PC-9 (cell line): Measurements from ENCODE around the gene OOSP2.

Experiments
- EZH2 ChIP-seq: fragments of 200-600 bp; sonication (generic); IDR thresholded peaks from 2 replicates; pipeline ENCODE4 v1.8.0; 2017; ENCODE audit warnings: antibody characterized with exemption, low read depth
- TF ChIP-seq, protein P1 (sequence below): fragments of 200-600 bp; sonication (generic); conservative IDR thresholded peaks from 2 replicates; pipeline ENCODE4 v1.6.1; 2017; ENCODE audit warnings: mixed run types, antibody characterized with exemption, mild to moderate bottlenecking, moderate library complexity

DNA sequence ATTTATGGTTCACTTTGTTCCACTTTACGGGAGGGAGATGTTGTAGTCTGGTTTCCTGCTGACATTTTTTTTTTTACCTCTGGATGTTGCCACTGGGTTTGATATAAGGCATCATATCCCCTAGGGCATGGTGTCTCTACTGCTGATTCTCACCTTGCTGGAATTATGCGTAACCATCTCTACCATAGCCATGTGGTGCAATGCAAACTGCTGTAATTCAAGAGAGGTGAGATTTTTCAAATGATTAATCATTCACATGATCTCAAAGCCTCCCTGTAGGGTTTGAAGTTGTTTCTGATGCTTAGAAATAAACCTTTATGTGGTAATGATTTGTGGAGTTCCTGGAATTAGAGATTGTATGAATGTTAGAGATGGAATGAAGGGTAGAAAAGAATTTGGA, 29.2 kb downstream of the OOSP2 start:
- TF ChIP-seq, protein P1, sequence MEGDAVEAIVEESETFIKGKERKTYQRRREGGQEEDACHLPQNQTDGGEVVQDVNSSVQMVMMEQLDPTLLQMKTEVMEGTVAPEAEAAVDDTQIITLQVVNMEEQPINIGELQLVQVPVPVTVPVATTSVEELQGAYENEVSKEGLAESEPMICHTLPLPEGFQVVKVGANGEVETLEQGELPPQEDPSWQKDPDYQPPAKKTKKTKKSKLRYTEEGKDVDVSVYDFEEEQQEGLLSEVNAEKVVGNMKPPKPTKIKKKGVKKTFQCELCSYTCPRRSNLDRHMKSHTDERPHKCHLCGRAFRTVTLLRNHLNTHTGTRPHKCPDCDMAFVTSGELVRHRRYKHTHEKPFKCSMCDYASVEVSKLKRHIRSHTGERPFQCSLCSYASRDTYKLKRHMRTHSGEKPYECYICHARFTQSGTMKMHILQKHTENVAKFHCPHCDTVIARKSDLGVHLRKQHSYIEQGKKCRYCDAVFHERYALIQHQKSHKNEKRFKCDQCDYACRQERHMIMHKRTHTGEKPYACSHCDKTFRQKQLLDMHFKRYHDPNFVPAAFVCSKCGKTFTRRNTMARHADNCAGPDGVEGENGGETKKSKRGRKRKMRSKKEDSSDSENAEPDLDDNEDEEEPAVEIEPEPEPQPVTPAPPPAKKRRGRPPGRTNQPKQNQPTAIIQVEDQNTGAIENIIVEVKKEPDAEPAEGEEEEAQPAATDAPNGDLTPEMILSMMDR = no peak
- TF ChIP-seq EZH2 = no peak
